Activated naive CD8-positive, alpha-beta T cell treated with anti-CD3 and anti-CD28 coated beads for 36 hours (primary cell): ENCODE results near the gene ISYNA1. TPM values are rescaled to one million over a fixed set of nuclear protein-coding genes. Genes with fewer than 3 reads are reported as not detected.
"Not testable (repeated sequence)": the region's sequence is repeated elsewhere in the genome, so short reads cannot be mapped to it uniquely, and the experiment has no call there.

Experiments used
- DNase-seq: peaks from one replicate; pipeline ENCODE4 v3.0.0; 2021
- H3K27ac Mint-ChIP-seq: one replicate; pipeline ENCODE4 v1.8.0; 2022; ENCODE audit warnings: mild to moderate bottlenecking, moderate library complexity, mixed read lengths
- H3K27me3 Mint-ChIP-seq: one replicate; pipeline ENCODE4 v1.8.0; 2022; ENCODE audit warnings: mild to moderate bottlenecking, mixed read lengths
- H3K36me3 Mint-ChIP-seq: one replicate; pipeline ENCODE4 v1.8.0; 2021; ENCODE audit warnings: mild to moderate bottlenecking, mixed read lengths
- H3K4me1 Mint-ChIP-seq: one replicate; pipeline ENCODE4 v1.8.0; 2021; ENCODE audit warnings: mixed read lengths
- H3K4me3 Mint-ChIP-seq: one replicate; pipeline ENCODE4 v1.8.0; 2022; ENCODE audit warnings: mild to moderate bottlenecking, moderate library complexity, mixed read lengths
- H3K9me3 Mint-ChIP-seq: one replicate; pipeline ENCODE4 v1.8.0; 2022; ENCODE audit warnings: mixed read lengths
- total RNA-seq, 2 experiments: library from RNA; stranded (reverse); gene quantifications; one replicate each; pipeline ENCODE4 v1.2.3, GENCODE V29; 2021

The ISYNA1 gene
- total RNA-seq, 2 experiments from 2014 or later: 29.6 to 32.7 TPM

DNA sequence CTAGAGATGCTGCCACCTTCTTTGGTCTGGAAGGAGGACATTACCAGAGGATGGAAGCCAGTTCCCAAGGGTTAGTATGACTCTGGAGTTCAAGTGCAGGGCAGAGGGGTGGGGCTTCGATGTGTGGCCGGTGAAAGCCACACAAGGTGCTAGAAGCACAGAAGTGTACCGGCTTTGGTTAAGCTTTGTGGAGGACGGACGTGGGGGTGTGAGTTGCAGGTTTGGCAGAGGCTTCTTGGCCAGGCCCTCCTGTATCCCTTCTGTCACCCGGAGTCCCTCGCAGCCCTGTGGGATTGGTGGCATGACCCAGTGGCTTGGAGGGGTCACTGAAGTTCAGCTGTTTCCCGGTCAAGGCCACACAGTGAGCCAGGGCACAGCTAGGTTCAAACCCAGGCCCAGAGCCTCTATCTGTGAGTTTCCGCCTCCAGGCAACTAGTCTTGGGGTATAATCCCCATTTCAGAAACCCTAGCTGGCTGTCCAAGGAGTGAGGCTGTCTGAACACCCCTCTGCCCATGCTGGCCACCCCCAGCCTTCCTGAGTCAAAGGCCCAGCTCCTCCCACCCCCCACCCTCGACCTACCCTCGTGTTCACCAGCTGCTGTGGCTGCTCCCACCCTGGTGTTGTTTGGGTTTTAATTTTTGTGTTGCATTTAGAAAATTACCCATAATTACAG, 23.3 kb downstream of the ISYNA1 start:
- H3K4me1 Mint-ChIP-seq: peaks cover 47% of the 10 kb centered on the region
- H3K27ac Mint-ChIP-seq: peak overlapping the region; percentile 38
- no peak for DNase-seq
- peaks cover 53% of the 10 kb centered on the region for H3K27me3 Mint-ChIP-seq
- no peaks in the 10 kb centered on the region for H3K36me3 Mint-ChIP-seq
- no peaks in the 10 kb centered on the region for H3K9me3 Mint-ChIP-seq
- H3K4me3 Mint-ChIP-seq: peak overlapping the region; percentile 34

DNA sequence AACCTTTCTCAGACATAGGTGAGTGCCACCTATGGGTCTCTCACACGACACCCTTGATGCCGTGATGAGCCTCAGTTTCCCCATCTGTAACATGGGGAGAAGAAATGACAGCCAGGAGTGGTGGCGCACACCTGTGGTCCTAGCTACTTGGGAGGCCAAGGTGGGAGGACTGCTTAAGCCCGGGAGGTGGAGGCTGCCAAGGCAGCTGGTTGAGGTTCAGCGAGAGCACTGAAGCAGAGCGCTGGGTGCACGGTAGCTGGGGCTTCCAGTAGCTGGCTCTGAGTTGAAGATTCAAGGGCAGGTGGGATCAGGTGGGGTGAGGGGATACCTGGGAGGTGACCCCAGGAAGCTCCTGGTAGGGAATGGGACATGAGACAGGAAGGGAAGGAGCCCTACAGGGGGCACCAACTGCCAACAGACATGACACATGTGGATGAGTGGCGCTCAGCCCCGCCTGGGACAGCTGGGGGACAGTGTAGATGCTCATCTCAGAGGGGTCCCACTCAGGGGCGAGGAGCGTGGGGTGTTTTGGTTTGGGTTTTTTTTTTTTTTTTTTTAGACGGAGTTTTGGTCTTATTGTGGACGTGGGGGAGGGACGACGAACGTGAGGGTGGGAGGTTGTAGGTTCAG, 25.2 kb downstream of the ISYNA1 start:
- Mint-ChIP-seq H3K27ac (no peak overlapping the region), H3K27me3 (peaks cover 41% of the 10 kb centered on the region), H3K4me3 (no peak overlapping the region), H3K4me1 (peaks cover 34% of the 10 kb centered on the region), H3K36me3 (no peaks in the 10 kb centered on the region), H3K9me3 (no peaks in the 10 kb centered on the region)
- no peak for DNase-seq

DNA sequence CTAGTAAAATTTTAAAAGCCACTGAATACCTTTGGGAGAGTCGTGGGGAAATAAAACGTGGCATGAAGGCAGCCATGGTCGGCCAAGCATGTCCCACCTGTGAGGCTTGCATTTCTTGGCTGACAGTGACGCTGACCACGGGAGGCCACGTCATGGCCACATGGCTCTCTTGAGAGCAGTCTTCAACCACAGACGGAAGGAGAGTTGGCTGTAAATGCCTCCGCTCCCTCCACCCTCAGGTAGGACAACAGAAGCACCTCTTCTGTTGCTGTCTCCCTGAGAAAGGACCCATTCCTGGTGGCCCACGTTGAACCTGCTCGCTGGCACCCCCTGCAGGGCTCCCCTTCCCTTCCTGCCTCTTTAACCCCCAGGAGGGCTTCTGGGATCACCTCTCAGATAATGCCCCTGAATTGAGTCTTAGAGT, 29.9 kb downstream of the ISYNA1 start:
- H3K27ac Mint-ChIP-seq: no peak overlapping the region
- DNase-seq: no peak
- no peak overlapping the region for H3K4me3 Mint-ChIP-seq
- peaks cover 16% of the 10 kb centered on the region for H3K27me3 Mint-ChIP-seq
- H3K9me3 Mint-ChIP-seq: no peaks in the 10 kb centered on the region
- H3K4me1 Mint-ChIP-seq: peaks cover 3% of the 10 kb centered on the region
- H3K36me3 Mint-ChIP-seq: no peaks in the 10 kb centered on the region

DNA sequence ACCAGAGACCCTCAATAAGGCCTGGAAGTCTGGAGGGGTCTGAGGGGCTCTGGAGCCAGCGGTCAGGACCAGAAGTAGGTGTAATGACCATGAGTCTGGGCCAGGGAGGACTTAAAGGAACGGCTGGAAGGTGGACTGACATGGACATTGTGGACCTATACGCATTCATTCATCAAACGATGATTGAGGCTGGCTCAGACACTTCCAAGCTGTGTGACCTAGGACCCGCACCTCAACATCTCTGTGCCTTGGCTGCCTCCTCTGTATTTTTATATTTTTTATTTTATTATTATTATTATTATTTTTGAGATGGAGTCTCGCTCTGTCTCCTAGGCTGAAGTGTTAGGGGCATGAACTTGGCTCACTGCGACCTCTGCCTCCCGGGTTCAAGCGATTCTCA, 31.2 kb downstream of the ISYNA1 start:
- H3K27ac Mint-ChIP-seq: no peak overlapping the region
- H3K36me3 Mint-ChIP-seq: no peaks in the 10 kb centered on the region
- H3K4me1 Mint-ChIP-seq: peaks cover 3% of the 10 kb centered on the region
- H3K9me3 Mint-ChIP-seq: no peaks in the 10 kb centered on the region
- H3K4me3 Mint-ChIP-seq: no peak overlapping the region
- H3K27me3 Mint-ChIP-seq: peaks cover 11% of the 10 kb centered on the region
- DNase-seq: no peak

DNA sequence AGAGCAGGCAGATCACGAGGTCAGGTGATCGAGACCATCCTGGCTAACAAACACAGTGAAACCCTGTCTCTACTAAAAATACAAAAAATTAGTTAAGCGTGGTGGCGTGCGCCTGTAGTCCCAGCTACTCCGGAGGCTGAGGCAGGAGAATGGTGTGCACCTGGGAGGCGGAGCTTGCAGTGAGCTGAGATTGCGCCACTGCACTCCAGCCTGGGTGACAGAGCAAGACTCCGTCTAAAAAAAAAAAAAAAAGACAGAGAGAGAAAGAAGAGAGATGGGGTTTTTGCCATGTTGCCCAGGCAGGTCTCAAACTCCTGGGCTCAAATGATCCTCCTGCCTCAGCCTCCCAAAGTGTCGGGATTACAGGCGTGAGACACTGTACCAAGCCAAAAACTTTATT, 32.2 kb downstream of the ISYNA1 start:
- H3K27ac Mint-ChIP-seq, H3K27me3 Mint-ChIP-seq: not testable (repeated sequence)

DNA sequence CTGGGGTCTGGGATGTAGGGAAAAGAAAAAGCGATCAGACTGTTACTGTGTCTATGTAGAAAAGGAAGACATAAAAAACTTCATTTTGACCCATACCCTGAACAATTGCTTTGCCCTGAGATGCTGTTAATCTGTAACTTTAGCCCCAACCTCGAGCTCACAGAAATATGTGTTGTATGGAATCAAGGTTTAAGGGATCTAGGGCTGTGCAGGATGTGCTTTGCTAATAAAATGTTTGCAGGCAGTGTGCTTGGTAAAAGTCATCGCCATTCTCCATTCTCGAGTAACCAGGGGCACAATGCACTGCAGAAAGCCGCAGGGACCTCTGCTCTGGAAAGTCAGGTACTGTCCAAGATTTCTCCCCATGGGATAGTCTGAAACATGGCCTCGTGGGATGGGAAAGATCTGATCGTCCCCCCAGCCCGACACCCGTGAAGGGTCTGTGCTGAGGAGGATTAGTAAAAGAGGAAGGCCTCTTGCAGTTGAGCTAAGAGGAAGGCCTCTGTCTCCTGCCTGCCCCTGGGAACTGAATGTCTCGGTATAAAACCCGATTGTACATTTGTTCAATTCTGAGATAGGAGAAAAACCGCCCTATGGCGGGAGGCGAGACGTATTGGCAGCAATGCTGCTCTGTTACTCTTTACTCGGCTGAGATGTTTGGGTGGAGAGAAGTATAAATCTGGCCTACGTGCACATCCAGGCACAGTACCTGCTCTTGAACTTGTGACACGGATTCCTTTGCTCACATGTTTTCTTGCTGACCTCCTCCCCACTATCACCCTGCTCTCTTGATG, 35.3 kb downstream of the ISYNA1 start:
- H3K9me3 Mint-ChIP-seq, H3K4me3 Mint-ChIP-seq, H3K27ac Mint-ChIP-seq, H3K36me3 Mint-ChIP-seq, DNase-seq, H3K4me1 Mint-ChIP-seq: not testable (repeated sequence)
- peaks cover 12% of the 10 kb centered on the region for H3K27me3 Mint-ChIP-seq

More for the DNA sequence above, 32.2 kb downstream of the ISYNA1 start:
- not testable (repeated sequence) for H3K4me1 Mint-ChIP-seq, H3K9me3 Mint-ChIP-seq, H3K4me3 Mint-ChIP-seq, H3K36me3 Mint-ChIP-seq, DNase-seq

DNA sequence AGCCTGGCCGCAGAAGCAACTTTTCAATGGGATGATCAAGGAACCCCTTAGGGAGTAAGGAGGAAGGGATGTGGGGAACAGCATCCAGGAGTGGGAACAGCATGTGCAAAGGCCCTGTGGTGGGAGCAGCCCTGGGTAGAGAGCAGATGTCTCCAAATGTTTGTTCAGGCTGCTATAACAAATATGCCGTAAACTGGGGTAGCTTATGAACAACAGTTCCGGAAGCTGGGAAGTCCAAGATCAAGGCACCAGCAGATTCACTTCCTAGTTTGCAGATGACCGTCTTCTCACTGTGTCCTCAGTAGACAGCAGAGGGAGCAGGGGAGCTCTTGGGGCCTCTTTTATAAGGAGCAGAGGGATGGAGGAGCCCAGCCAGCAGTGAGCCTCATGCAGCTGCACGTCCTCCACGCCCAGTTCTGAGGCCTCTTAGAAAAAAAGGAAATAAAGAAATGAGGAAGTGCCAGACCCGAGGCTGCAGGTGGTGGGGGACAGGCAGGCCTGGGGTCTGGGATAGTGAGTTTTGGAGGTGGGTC, 36.3 kb downstream of the ISYNA1 start:
- H3K4me3 Mint-ChIP-seq: no peak overlapping the region
- no peak overlapping the region for H3K27ac Mint-ChIP-seq
- no peaks in the 10 kb centered on the region for H3K36me3 Mint-ChIP-seq
- H3K4me1 Mint-ChIP-seq: peaks cover 2% of the 10 kb centered on the region
- peaks cover 16% of the 10 kb centered on the region for H3K27me3 Mint-ChIP-seq
- no peak for DNase-seq
- no peaks in the 10 kb centered on the region for H3K9me3 Mint-ChIP-seq

DNA sequence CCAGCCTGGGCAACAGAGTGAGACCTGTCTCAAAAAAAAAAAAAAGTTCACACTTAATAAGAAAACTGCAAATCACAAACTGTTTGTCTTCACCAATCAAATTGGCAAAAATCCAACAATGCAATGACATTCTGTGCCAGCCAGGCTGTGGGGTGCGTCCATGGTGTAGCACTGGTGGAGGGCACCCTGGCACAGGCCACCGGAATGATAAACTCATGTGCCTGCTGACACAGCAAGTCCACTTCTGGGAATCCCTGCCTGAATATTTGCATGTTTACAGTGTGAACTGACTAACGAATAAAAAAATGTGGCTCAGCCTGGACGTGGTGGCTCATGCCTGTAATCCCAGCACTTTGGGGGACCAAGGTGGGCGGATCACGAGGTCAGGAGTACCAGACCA, 38.9 kb downstream of the ISYNA1 start:
- Mint-ChIP-seq H3K4me1 (peaks cover 2% of the 10 kb centered on the region), H3K9me3 (no peaks in the 10 kb centered on the region), H3K27me3 (peaks cover 25% of the 10 kb centered on the region), H3K27ac (no peak overlapping the region), H3K4me3 (no peak overlapping the region), H3K36me3 (no peaks in the 10 kb centered on the region)
- no peak for DNase-seq

DNA sequence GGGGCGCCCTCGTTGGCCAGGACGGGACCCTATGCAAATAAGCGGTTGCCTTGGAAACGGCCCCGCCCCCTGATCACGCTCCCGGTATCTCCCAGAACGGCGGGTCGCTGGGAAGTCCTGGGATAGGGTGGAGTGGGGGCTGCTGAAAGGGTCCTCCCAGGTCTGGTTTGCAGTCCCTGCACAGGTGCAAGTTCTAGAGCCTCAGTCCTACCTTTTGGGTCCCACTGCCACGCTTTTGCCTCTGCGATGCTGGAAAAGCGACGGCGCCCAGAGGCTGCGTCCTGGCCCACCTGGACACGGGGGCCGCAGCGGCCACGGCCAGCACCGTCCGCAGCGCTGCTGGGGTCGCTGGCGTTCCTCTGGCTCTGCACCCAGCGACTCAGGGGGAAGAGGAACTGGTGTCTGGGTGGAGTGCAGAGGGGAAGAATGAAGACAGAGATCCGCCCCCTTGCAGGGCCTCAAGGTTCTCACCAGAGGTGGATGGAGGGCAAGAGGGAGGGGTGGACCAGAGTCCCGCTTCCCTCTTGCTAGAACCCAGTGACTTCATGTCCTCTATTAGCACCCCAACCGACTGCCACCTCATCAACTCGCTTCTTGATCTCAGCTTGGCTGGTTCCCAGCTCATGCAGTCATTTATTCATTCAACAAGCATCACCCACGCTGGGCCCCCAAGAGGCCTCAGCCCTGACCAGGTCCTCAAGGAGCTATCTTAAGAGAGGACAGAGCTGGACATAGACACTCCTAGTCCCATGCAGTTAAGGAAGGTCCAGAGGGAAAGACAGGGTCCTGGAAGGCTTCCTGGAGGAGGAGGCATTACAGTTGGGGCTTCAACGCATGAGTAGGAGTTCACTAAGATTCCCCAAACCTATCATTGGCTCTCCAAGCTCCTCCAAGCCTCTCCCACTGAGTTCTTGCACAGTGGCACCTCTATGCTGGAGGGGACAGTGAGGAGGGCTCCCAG, 40.4 kb downstream of the ISYNA1 start, which contains the start of gene LRRC25:
Gene LRRC25 (minus strand): TSS at position 381 of the 961 bp plus-strand sequence. CDS start 659 bp downstream, outside the sequence.
- DNase-seq: no peak
- Mint-ChIP-seq H3K9me3 (no peaks in the 10 kb centered on the region), H3K4me3 (no peak within 1 kb of the TSS), H3K27me3 (peaks cover 34% of the 10 kb centered on the region), H3K4me1 (peaks cover 2% of the 10 kb centered on the region), H3K36me3 (no peaks in the 10 kb centered on the region), H3K27ac (no peak within 1 kb of the TSS)

DNA sequence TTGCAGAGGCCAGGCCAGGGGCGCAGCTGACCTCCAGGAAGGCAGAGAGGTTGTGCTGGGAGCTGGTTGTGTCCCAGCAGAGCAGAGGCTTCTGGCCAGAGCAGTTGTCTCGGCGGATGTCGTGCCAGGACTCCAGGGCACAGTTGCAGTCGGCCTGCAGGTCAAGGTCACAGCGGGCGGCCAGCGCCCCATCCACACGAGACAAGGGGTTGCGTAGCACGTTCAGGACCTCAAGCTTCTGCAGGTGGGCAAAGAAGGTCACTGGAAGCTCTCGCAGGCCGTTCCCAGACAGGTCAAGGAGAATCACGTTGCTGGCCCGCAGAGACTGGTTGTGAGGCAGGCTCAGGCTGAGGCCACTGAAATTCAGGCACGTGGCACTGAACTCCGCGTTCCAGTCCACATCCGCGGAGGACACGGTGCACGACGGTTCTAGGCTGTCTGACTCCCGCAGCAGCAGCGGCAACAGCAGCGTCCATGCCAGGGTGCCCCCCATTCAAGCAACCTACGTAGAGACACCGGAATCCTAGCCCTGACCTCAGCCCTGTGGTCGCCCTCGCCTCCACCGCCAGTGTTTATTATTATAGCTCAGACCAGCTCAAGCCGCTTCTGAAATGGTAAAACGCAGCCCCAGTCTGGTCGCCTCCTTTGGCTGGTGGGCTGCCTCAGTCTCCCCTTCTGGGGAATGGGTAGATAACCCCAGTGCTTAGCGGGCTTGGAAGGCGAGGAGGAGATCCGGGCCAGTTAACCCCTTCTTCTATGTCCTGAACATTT, 41.3 kb downstream of the ISYNA1 start:
- Mint-ChIP-seq H3K36me3 (no peaks in the 10 kb centered on the region), H3K27me3 (peaks cover 36% of the 10 kb centered on the region), H3K9me3 (no peaks in the 10 kb centered on the region), H3K4me3 (no peak overlapping the region), H3K4me1 (peaks cover 2% of the 10 kb centered on the region), H3K27ac (no peak overlapping the region)
- no peak for DNase-seq

DNA sequence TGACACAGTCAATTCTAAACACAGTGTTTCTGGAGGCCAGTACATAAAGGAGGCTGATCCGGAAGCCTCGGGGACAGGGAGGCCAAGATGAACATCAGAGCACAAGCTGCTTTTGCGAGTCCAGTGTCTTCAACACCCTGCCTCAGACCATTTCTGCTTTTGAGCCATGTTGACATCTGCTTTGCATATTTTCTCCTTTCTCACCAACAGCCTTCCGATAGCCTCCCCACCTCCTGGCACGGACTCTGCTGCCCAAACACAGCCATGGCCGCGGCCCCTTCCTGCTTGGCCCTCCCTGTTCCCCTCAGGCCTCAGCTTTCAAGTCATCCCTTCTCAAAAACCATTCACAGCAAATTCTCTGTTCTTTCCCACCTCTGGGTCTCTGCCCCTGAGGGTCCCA, 44.1 kb downstream of the ISYNA1 start:
- no peaks in the 10 kb centered on the region for H3K9me3 Mint-ChIP-seq
- H3K4me1 Mint-ChIP-seq: no peaks in the 10 kb centered on the region
- no peak overlapping the region for H3K4me3 Mint-ChIP-seq
- no peak for DNase-seq
- H3K27ac Mint-ChIP-seq: no peak overlapping the region
- H3K27me3 Mint-ChIP-seq: peaks cover 51% of the 10 kb centered on the region
- H3K36me3 Mint-ChIP-seq: no peaks in the 10 kb centered on the region

DNA sequence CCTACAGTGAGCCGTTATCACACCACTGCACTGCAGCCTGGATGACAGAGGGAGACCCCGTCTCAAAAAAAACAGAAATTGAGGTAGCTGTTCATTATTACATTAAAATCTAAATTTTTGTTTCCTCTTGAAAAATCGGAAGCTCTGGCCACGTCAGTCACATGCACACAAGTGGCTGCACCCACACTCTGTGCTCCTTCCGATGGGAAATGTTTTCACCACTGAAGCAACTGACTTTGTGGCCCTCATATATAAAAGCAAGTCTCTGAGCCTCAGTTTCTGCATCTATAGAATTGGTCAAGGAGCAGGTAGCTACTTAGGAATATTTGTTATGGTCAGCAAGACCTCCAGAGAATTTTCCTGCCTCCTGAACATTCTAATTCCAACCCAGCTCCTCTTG, 45.0 kb downstream of the ISYNA1 start:
- H3K4me3 Mint-ChIP-seq: no peak overlapping the region
- peaks cover 2% of the 10 kb centered on the region for H3K4me1 Mint-ChIP-seq
- no peak for DNase-seq
- H3K9me3 Mint-ChIP-seq: no peaks in the 10 kb centered on the region
- H3K27me3 Mint-ChIP-seq: peaks cover 50% of the 10 kb centered on the region
- H3K36me3 Mint-ChIP-seq: no peaks in the 10 kb centered on the region
- no peak overlapping the region for H3K27ac Mint-ChIP-seq

DNA sequence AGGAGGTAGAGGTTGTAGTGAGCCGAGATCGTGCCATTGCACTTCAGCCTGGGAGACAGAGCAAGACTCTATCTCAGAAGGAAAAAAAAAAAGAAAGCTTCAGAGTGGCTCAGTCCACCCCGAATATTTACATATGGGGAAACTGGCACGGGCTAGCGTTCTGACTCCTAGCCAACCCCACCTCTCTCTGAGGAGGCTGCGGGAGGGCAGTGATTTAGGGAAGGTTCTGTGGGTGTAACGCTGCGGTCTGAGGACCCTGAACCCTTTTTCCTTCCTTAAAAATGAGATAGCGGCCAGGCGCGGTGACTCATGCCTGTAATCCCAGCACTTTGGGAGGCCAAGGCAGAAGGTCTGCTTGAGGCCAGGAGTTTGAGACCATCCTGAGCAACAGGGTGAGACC, 45.5 kb downstream of the ISYNA1 start:
- Mint-ChIP-seq H3K36me3 (no peaks in the 10 kb centered on the region), H3K27me3 (peaks cover 51% of the 10 kb centered on the region), H3K27ac (no peak overlapping the region), H3K4me1 (peaks cover 3% of the 10 kb centered on the region), H3K9me3 (no peaks in the 10 kb centered on the region), H3K4me3 (no peak overlapping the region)
- DNase-seq: no peak
